ENCODE results near the gene EGLN1.

The EGLN1 gene

GRCh38 chr1:231329483-231329882 is 92.6 kb downstream of the EGLN1 start:
- DNase-seq (ENCODE audit: low read depth) = no peak

- DNase-seq (ENCODE audit: low read depth) = no peak
Observed at GRCh38 chr1:231327617-231328016, 94.5 kb downstream of the EGLN1 start.

GRCh38 chr1:231326248-231326647 is 95.8 kb downstream of the EGLN1 start:
- DNase-seq (ENCODE audit: low read depth) = no peak

GRCh38 chr1:231324660-231325059 is 97.4 kb downstream of the EGLN1 start:
- DNase-seq (ENCODE audit: low read depth) = no peak

DNA sequence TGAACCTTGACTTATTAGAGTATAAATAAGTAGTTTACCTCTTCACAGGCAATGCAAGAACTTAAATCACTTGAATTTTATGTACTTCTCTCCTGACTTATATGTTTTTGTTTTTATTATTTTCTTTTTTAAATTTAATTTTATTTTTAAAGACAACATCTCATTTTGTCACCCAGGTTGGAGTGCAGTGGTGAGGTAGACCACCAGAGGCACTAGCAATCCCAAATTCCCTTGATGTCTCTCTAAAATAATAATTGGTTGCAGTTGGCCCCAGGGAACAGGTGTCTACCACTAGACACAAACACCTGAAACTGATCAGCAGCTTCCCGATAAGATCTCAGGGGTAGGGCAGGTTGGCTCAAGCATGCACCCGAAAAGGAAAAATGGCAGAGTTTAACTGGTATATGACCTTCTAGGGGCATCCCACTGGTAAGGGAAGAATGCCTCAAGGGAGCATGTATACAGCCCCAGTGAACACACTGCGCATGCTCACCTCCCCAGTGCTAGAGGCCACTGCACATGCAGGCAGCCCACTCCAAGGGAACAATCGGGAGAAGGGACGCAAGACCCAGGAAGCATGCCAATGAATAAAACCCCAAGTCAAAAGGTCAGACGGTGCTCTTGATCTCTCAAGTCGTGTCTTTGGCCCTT is 99.1 kb downstream of the EGLN1 start:
- no peak for DNase-seq (ENCODE audit: low read depth)

DNA sequence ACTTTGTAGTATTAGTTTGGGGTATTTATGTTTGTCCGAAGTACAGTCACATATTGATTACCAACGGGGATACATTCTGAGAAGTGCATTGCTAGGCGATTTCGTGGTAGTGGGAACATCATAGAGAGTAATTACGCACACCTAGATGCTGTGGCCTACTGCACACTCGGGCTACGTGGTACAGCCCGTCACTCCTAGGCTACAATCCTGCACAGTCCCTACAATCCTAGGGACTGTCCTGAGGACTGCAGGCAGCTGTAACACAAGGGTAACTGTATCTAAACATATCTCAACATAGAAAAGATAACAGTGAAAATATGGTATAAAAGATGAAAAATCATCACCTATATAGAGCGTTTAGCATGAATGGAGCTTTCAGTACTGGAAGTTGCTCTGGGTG is 103.0 kb downstream of the EGLN1 start:
- DNase-seq (ENCODE audit: low read depth) = no peak

- no peak for DNase-seq (ENCODE audit: low read depth)
Observed at GRCh38 chr1:231318568-231318967, 103.5 kb downstream of the EGLN1 start.

GRCh38 chr1:231318015-231318355 is 104.1 kb downstream of the EGLN1 start:
- DNase-seq (ENCODE audit: low read depth) = no peak

DNA sequence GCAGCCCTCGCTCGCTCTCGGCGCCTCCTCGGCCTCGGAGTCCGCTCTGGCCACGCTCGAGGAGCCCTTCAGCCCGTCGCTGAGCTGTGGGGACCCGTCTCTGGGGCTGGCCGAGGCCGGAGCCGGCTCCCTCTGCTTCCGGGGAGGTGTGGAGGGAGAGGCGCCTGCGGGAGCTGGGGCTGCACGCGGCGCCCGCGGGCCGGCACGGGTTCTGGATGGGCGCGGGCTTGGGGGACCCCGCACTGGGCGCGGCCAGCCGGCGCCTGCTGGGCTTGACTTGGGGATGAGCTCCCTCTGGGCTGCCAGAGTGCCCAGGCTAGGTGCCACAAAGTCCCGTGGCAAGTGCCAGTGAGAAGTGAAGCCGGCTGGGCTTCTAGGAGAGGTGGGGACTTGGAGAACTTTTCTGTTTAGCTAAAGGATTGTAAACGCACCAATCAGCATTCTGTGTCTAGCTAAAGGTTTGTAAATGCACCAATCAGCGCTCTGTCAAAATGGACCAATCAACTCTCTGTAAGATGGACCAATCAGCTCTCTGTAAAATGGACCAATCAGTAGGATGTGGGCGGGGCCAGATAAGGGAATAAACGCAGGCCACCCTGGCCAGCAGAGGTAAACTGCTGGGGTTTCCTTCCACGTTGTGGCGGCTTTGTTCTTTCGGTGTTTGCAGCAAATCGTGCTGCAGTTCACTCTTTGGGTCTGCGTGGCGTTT is 104.6 kb downstream of the EGLN1 start:
- DNase-seq (ENCODE audit: low read depth) = no peak

DNA sequence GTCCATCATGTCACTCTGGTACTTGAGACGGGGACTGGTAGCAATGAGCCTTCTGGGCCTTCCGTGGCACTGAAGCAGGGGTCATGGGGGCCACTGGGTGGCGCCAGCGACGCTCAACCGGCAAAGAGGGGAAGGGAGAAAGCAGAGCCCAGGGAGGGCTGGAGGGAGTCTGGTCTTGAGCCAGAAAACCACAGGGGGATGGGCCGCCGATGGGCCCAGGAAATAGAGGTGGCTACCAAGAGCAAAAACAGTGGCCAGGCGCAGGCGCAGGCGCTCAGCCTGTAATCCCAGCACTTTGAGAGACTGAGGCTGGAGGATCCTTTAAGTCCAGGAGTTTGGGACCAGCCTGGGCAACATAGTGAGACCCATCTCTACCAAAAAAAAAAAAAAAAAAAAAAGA is 106.2 kb downstream of the EGLN1 start:
- DNase-seq (ENCODE audit: low read depth) = peak; percentile 55
